Loucy (cell line): ENCODE data around the gene QDPR.

Experiments used
- CTCF ChIP-seq: fragments of 200-600 bp; sonication (generic); conservative IDR thresholded peaks from 2 replicates; pipeline ENCODE4 v1.5.1; 2014; ENCODE audit warnings: mild to moderate bottlenecking, antibody characterized with exemption, low read length
- EZH2phosphoT487 ChIP-seq: fragments of 200-600 bp; IDR thresholded peaks from 2 replicates; pipeline ENCODE4 v1.6.1; 2018; ENCODE audit warnings: antibody characterized with exemption, mild to moderate bottlenecking, moderate library complexity, borderline replicate concordance

- TF ChIP-seq EZH2phosphoT487 (no peak), CTCF (no peak)
Measured at GRCh38 chr4:17556498-17556897, 44.6 kb upstream of the QDPR start.
